HCT116 (cell line): Measurements from ENCODE around the gene SFXN5. TPM values are rescaled to one million over a fixed set of nuclear protein-coding genes. Genes with fewer than 3 reads are reported as not detected.

Source experiments
- ATAC-seq: fragments of 200-7000 bp; cut with Tn5 transposase; 2 replicates; pipeline ENCODE4 v1.9.1; 2020; ENCODE audit warnings: mild to moderate bottlenecking, moderate library complexity
- BruUV-seq: library from RNA; stranded (reverse); fragments of 400-500 nt; replicated peaks from 2 replicates; lab custom pipeline; 2021; lab: Mats Ljungman, UMichigan
- CTCF ChIA-PET: fragments of 300-600 bp; sonication (Branson Sonifier 250); formaldehyde crosslinking; loops from one replicate; lab custom pipeline; 2021; ENCODE audit warnings: antibody characterized with exemption; lab: Charles Lee
- POLR2A ChIA-PET: fragments of 300-600, 350-600 bp; sonication (Branson Sonifier 250); formaldehyde crosslinking; loops from one replicate; lab custom pipeline; 2021; ENCODE audit warnings: antibody characterized with exemption; lab: Charles Lee
- RAD21 ChIA-PET, 2 experiments: fragments of 300-600 bp; sonication (Branson Sonifier 250); formaldehyde crosslinking; loops; one replicate each; lab custom pipeline; 2023; ENCODE audit warnings: low total read pairs in 2 of 2; ENCODE audit not compliant: uncharacterized antibody in 2 of 2, unreplicated experiment in 2 of 2, low non-redundant PET in 1 of 2; lab: Charles Lee
- DNase-seq: peaks from one replicate; pipeline ENCODE4 v3.0.0-alpha.2; 2010; ENCODE audit warnings: low read depth, low spot score
- H2AFZ ChIP-seq: fragments of 200-600 bp; shearing (Covaris generic), sonication (generic); 2 replicates; pipeline ENCODE4 v1.6.1; 2017; ENCODE audit warnings: low read depth, mixed run types, mixed read lengths, antibody characterized with exemption, low read length; ENCODE audit not compliant: poor library complexity, severe bottlenecking
- H3K27ac ChIP-seq: 2 replicates; pipeline ENCODE4 v1.5.1; 2012; ENCODE audit warnings: low read depth, low read length
- H3K27me3 ChIP-seq: fragments of 200-600 bp; sonication (generic); 2 replicates; pipeline ENCODE4 v1.6.1; 2016; ENCODE audit warnings: mixed run types, low read length, mixed read lengths; ENCODE audit not compliant: insufficient read depth
- H3K36me3 ChIP-seq, 2 experiments: fragments of 200-500 bp in 1 of 2; fragments of 200-600 bp in 1 of 2; sonication (Bioruptor generic) in 1 of 2; sonication (generic) in 1 of 2; 2 replicates each; pipeline versions ENCODE4 v1.5.1 to v1.6.1; 2014 to 2016; ENCODE audit warnings: low read length in 2 of 2, inconsistent platforms in 1 of 2, mixed read lengths in 1 of 2, mixed run types in 1 of 2; ENCODE audit not compliant: insufficient read depth in 2 of 2, control insufficient read depth in 1 of 2
- H3K4me1 ChIP-seq, 2 experiments: fragments of 200-600 bp in 1 of 2; sonication (generic) in 1 of 2; 2 replicates each; pipeline versions ENCODE4 v1.5.1 to v1.6.1; 2012 to 2017; ENCODE audit warnings: low read length in 2 of 2, inconsistent platforms in 1 of 2, mild to moderate bottlenecking in 1 of 2, mixed read lengths in 1 of 2, mixed run types in 1 of 2, moderate library complexity in 1 of 2; ENCODE audit not compliant: insufficient read depth in 2 of 2, control insufficient read depth in 1 of 2
- H3K4me2 ChIP-seq: fragments of 200-600 bp; sonication (generic); 2 replicates; pipeline ENCODE4 v1.6.1; 2017; ENCODE audit warnings: mixed run types, low read length, mixed read lengths
- H3K4me3 ChIP-seq, 2 experiments: fragments of 200-600 bp in 1 of 2; sonication (generic) in 1 of 2; replicated peaks in 1 of 2; 2 replicates each; pipeline ENCODE4 v1.5.1; 2011 to 2016; ENCODE audit warnings: low read length in 2 of 2, control low read depth in 1 of 2, low read depth in 1 of 2, mild to moderate bottlenecking in 1 of 2, mixed read lengths in 1 of 2, mixed run types in 1 of 2
- H3K79me2 ChIP-seq: fragments of 200-600 bp; sonication (generic); 2 replicates; pipeline ENCODE4 v1.6.1; 2017; ENCODE audit warnings: mild to moderate bottlenecking, mixed run types, low read length, moderate library complexity, mixed read lengths; ENCODE audit not compliant: insufficient read depth
- H3K9ac ChIP-seq: fragments of 200-600 bp; sonication (generic); 2 replicates; pipeline ENCODE4 v1.6.1; 2016; ENCODE audit warnings: low read length, mixed read lengths
- H3K9me2 ChIP-seq: fragments of 200-600 bp; sonication (generic), shearing (Covaris generic); 2 replicates; pipeline ENCODE4 v1.6.1; 2017; ENCODE audit warnings: mixed run types, mild to moderate bottlenecking, moderate library complexity; ENCODE audit not compliant: insufficient read depth
- H3K9me3 ChIP-seq, 2 experiments: fragments of 200-500 bp in 1 of 2; fragments of 200-600 bp in 1 of 2; sonication (Bioruptor generic) in 1 of 2; sonication (generic) in 1 of 2; 2 replicates each; pipeline ENCODE4 v1.6.1; 2014 to 2017; ENCODE audit warnings: low read length in 2 of 2, mixed read lengths in 2 of 2, inconsistent platforms in 1 of 2, low read depth in 1 of 2, mild to moderate bottlenecking in 1 of 2, mixed run types in 1 of 2, moderate library complexity in 1 of 2; ENCODE audit not compliant: control insufficient read depth in 1 of 2, insufficient read depth in 1 of 2
- H4K20me1 ChIP-seq: fragments of 200-600 bp; sonication (generic), shearing (Covaris generic); 2 replicates; pipeline ENCODE4 v1.6.1; 2017; ENCODE audit warnings: mixed run types, mild to moderate bottlenecking, moderate library complexity; ENCODE audit not compliant: insufficient read depth
- CBX3 ChIP-seq: IDR thresholded peaks from 2 replicates; pipeline ENCODE4 v1.6.1; 2012; ENCODE audit warnings: low read depth
- EZH2 ChIP-seq: fragments of 200-600 bp; sonication (generic); IDR thresholded peaks from 2 replicates; pipeline ENCODE4 v1.6.1; 2017; ENCODE audit warnings: antibody characterized with exemption, mixed run types
- EZH2phosphoT487 ChIP-seq: fragments of 200-600 bp; IDR thresholded peaks from 2 replicates; pipeline ENCODE4 v1.6.1; 2018; ENCODE audit warnings: antibody characterized with exemption, borderline replicate concordance
- FOSL1 ChIP-seq: IDR thresholded peaks from 2 replicates; pipeline ENCODE4 v1.6.1; 2012; ENCODE audit warnings: low read depth
- POLR2A ChIP-seq: IDR thresholded peaks from 2 replicates; pipeline ENCODE4 v1.7.0; 2011; ENCODE audit warnings: borderline replicate concordance; ENCODE audit not compliant: insufficient read depth, insufficient read length; ENCODE audit errors: extremely low read depth
- RAD21 ChIP-seq: IDR thresholded peaks from 2 replicates; pipeline ENCODE4 v1.6.1; 2012; ENCODE audit warnings: low read depth, mild to moderate bottlenecking
- SIN3A ChIP-seq: IDR thresholded peaks from 2 replicates; pipeline ENCODE4 v1.6.1; 2012; ENCODE audit warnings: low read depth
- SRF ChIP-seq: IDR thresholded peaks from 2 replicates; pipeline ENCODE4 v1.6.1; 2012; ENCODE audit warnings: low read depth
- YY1 ChIP-seq: IDR thresholded peaks from 2 replicates; pipeline ENCODE4 v1.6.1; 2011; ENCODE audit warnings: low read length, low read depth, moderate library complexity, mild to moderate bottlenecking; ENCODE audit not compliant: insufficient replicate concordance; ENCODE audit errors: extremely low read depth
- ZFX ChIP-seq: fragments of 450-650 bp; IDR thresholded peaks from 2 replicates; pipeline ENCODE4 v1.6.1; 2017
- intact Hi-C: fragments of 100-400 bp; cut with micrococcal nuclease; formaldehyde crosslinking; loops from 2 replicates; pipeline ENCODE4 v1.10.0; 2022
- total RNA-seq: library from RNA; stranded (reverse); gene quantifications from one replicate; pipeline ENCODE4 v1.2.1, GENCODE V29; 2021; ENCODE audit not compliant: unreplicated experiment
- TF ChIP-seq, protein P1 (sequence below): IDR thresholded peaks from 2 replicates; pipeline ENCODE4 v1.6.1; 2012; ENCODE audit warnings: low read depth

Gene SFXN5
- total RNA-seq, 1 experiment from 2014 or later: 10.0 TPM

DNA sequence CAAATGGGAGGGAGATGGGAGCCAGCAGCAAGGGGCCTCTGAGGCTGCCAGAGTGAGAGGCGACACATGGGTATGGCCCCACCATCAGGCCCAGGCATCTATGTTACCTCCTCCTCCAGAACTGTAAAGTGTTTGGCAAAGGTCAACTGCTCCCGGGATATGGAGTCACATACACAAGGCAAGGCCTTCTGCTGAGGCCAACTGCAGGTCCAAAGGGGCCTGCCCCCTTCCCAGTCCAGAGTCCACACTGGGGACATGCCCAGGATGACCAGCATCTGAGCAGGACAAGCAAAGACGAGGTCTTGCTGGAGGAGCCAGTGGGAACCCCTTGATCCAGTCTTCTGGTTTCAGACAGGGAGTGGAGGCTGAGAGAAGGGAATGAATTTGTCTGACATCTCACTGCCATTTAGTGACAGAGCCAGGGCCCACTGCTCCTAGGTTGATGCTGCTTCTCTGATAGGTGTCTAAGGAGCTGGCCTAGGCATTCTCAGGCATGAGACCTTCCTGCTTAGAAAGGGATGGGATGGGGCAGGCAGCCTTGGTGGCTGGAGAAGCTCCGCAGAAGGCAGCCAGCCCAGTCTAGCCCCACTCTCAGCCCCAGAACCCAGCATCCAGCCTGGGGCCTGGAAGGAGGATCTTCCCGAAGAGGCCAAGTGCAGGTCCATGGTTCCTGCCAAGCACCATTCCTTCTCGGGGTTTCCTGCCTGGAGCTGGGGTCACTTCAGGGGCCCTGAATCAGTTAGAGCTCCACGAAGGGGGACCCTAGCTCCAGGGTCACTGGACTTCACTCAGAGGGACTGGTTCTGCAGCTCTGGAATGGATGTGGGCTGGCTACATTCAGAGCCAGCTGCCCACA lies 127.7 kb downstream of the SFXN5 start:
- Histone ChIP-seq H3K4me2 (no peak overlapping the region), H3K4me1 (no peaks in the 10 kb centered on the region), H3K36me3 (no peaks in the 10 kb centered on the region), H2AFZ (no peak overlapping the region), H3K79me2 (no peaks in the 10 kb centered on the region), H3K27ac (no peak overlapping the region), H3K9me3 (no peaks in the 10 kb centered on the region), H3K4me3 (no peak overlapping the region), H3K9ac (no peak overlapping the region), H4K20me1 (no peaks in the 10 kb centered on the region), H3K27me3 (no peaks in the 10 kb centered on the region), H3K9me2 (no peaks in the 10 kb centered on the region)
- POLR2A ChIA-PET: no interaction called here
- ATAC-seq (no peak), DNase-seq (no peak)
- TF ChIP-seq FOSL1 (no peak), POLR2A (no peak), SIN3A (no peak), EZH2phosphoT487 (no peak), YY1 (no peak)
- intact Hi-C loops: no loop called here
- RAD21 ChIA-PET: no interaction called here
- BruUV-seq: no TSS peak
- CTCF ChIA-PET: no interaction called here

DNA sequence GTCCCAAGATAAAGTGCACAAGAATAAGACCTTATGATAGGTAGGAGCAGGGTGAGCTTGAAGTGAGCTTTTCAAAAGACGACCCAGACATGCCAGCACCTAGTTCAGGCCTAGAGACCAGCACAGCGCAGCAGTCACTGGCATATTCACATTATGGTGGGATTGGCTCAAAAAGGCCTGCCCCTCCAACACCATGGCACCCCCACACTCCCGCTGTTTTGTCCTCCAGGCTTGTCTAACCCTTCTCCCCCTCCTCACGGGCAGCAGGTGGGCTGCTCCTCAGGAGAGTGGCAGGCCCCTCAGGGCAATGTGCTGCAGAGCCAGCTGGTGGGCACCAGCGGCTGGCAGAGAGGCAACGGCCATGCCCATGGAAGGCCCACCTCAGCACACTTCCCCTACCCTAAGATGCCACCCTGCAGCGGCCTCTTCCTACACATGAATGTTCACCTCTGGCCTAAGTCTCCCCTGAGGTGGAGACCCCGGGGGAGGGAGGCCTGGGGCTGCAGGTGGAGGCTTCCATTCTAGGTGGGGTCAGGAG lies 128.6 kb downstream of the SFXN5 start:
- no peaks in the 10 kb centered on the region for H3K36me3 ChIP-seq
- ChIA-PET RAD21 (no interaction called here), POLR2A (no interaction called here), CTCF (no interaction called here)
- H3K9ac ChIP-seq: no peak overlapping the region
- intact Hi-C loops: no loop called here
- H2AFZ ChIP-seq: no peak overlapping the region
- H3K27ac ChIP-seq: no peak overlapping the region
- no peaks in the 10 kb centered on the region for H3K79me2 ChIP-seq
- no peak overlapping the region for H3K4me3 ChIP-seq
- TF ChIP-seq, protein P1, sequence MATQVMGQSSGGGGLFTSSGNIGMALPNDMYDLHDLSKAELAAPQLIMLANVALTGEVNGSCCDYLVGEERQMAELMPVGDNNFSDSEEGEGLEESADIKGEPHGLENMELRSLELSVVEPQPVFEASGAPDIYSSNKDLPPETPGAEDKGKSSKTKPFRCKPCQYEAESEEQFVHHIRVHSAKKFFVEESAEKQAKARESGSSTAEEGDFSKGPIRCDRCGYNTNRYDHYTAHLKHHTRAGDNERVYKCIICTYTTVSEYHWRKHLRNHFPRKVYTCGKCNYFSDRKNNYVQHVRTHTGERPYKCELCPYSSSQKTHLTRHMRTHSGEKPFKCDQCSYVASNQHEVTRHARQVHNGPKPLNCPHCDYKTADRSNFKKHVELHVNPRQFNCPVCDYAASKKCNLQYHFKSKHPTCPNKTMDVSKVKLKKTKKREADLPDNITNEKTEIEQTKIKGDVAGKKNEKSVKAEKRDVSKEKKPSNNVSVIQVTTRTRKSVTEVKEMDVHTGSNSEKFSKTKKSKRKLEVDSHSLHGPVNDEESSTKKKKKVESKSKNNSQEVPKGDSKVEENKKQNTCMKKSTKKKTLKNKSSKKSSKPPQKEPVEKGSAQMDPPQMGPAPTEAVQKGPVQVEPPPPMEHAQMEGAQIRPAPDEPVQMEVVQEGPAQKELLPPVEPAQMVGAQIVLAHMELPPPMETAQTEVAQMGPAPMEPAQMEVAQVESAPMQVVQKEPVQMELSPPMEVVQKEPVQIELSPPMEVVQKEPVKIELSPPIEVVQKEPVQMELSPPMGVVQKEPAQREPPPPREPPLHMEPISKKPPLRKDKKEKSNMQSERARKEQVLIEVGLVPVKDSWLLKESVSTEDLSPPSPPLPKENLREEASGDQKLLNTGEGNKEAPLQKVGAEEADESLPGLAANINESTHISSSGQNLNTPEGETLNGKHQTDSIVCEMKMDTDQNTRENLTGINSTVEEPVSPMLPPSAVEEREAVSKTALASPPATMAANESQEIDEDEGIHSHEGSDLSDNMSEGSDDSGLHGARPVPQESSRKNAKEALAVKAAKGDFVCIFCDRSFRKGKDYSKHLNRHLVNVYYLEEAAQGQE: no peak
- TF ChIP-seq RAD21 (no peak), EZH2 (no peak), POLR2A (no peak), EZH2phosphoT487 (no peak), ZFX (no peak), CBX3 (no peak), SRF (no peak), FOSL1 (no peak)
- H3K4me1 ChIP-seq: no peaks in the 10 kb centered on the region
- H3K9me3 ChIP-seq: no peaks in the 10 kb centered on the region
- H4K20me1 ChIP-seq: no peaks in the 10 kb centered on the region
- H3K4me2 ChIP-seq: no peak overlapping the region
- no peaks in the 10 kb centered on the region for H3K27me3 ChIP-seq
- no peaks in the 10 kb centered on the region for H3K9me2 ChIP-seq
- no peak for DNase-seq
- no peak for ATAC-seq
- BruUV-seq: no TSS peak
